ENCODE data around the gene CD177. TPM values are rescaled to one million over a fixed set of nuclear protein-coding genes. Genes with fewer than 3 reads are reported as not detected.

The CD177 gene
- total RNA-seq, 1 experiment from 2014 or later = 2.0 TPM

- no peak for TF ChIP-seq AFF4 (CRISPR knock-in tag; IDR thresholded peaks at IDR 0.05; ENCODE audit: borderline replicate concordance)
Measured at GRCh38 chr19:43305642-43306041, 47.8 kb upstream of the CD177 start (continued).

GRCh38 chr19:43306097-43306496 lies 47.4 kb upstream of the CD177 start:
- no peak for ATAC-seq
- DNase-seq (ENCODE audit: low spot score) = no peak
- peaks cover 4% of the 10 kb centered on the region; the same call in 1 of the 2 replicates for H3K4me1 Mint-ChIP-seq
- H3K27ac Mint-ChIP-seq = no peak overlapping the region
- no peaks in the 10 kb centered on the region for H3K36me3 Mint-ChIP-seq
- peaks cover 14% of the 10 kb centered on the region for H3K27me3 Mint-ChIP-seq (ENCODE audit: low read depth)
- ChIA-PET CTCF (no interaction called here), POLR2A (no interaction called here)
- no peak overlapping the region for H3K4me3 Mint-ChIP-seq
- H3K9me3 Mint-ChIP-seq = peaks cover 44% of the 10 kb centered on the region
- no peak for TF ChIP-seq ZNF532 (CRISPR knock-in tag; IDR thresholded peaks at IDR 0.05; ENCODE audit: borderline replicate concordance)
- TF ChIP-seq ZNF138 (CRISPR knock-in tag; conservative IDR thresholded peaks at IDR 0.05) = no peak
- TF ChIP-seq MLX (CRISPR knock-in tag; IDR thresholded peaks at IDR 0.05) = no peak
- TF ChIP-seq CBFB (CRISPR knock-in tag; IDR thresholded peaks at IDR 0.05; ENCODE audit: low read depth) = no peak
- no peak for TF ChIP-seq NR1H2 (CRISPR knock-in tag; IDR thresholded peaks at IDR 0.05)
- TF ChIP-seq SOX15 (CRISPR knock-in tag; IDR thresholded peaks at IDR 0.05) = no peak
- no peak for TF ChIP-seq E2F1 (CRISPR knock-in tag; IDR thresholded peaks at IDR 0.05)
- no peak for TF ChIP-seq MAX (CRISPR knock-in tag; IDR thresholded peaks at IDR 0.05)
- TF ChIP-seq FOXK1 (CRISPR knock-in tag; IDR thresholded peaks at IDR 0.05) = no peak

- Mint-ChIP-seq H3K4me1 (peaks cover 4% of the 10 kb centered on the region; the same call in 1 of the 2 replicates), H3K4me3 (no peak overlapping the region), H3K9me3 (peaks cover 34% of the 10 kb centered on the region), H3K36me3 (no peaks in the 10 kb centered on the region), H3K27me3 (ENCODE audit: low read depth) (peaks cover 9% of the 10 kb centered on the region), H3K27ac (no peak overlapping the region)
- ATAC-seq = no peak
- CTCF ChIA-PET = no interaction called here
- POLR2A ChIA-PET = no interaction called here
- no peak for DNase-seq (ENCODE audit: low spot score)
- no peak for TF ChIP-seq ARID4B (CRISPR knock-in tag; IDR thresholded peaks at IDR 0.05; ENCODE audit: borderline replicate concordance)
- TF ChIP-seq CREB1 (CRISPR knock-in tag; IDR thresholded peaks at IDR 0.05) = no peak
- no peak for TF ChIP-seq E2F5 (CRISPR knock-in tag; IDR thresholded peaks at IDR 0.05)
- no peak for TF ChIP-seq ZMAT4 (CRISPR knock-in tag; IDR thresholded peaks at IDR 0.05)
- no peak for TF ChIP-seq GTF2I (CRISPR knock-in tag; conservative IDR thresholded peaks at IDR 0.05)
- no peak for TF ChIP-seq TCF7 (CRISPR knock-in tag; IDR thresholded peaks at IDR 0.05; ENCODE audit: low read depth)
Measured at GRCh38 chr19:43308244-43308815, 45.2 kb upstream of the CD177 start.
